ENCODE results near the gene AK5. TPM values are rescaled to one million over a fixed set of nuclear protein-coding genes. Genes with fewer than 3 reads are reported as not detected.

Gene AK5
- total and polyA plus RNA-seq, 12 donors, result 0.25 to 1.7 (median 0.87) TPM

GRCh38 chr1:77548285-77548684, 266.5 kb downstream of the AK5 start:
- ATAC-seq (peak in 5 of 8 donors; percentile 51 to 83 (median 71)), DNase-seq (peak in 1 of 2 donors; percentile 18)
- 45 to 48% methylated on average over 3 of the region's 3 CpGs for WGBS, 2 donors
- H3K27ac ChIP-seq, result no peak overlapping the region
- no peaks in the 10 kb centered on the region for H3K9me3 ChIP-seq
- TF ChIP-seq CTCF (IDR thresholded peaks at IDR 0.05), result no peak
- H3K27me3 ChIP-seq, result no peaks in the 10 kb centered on the region
- no peak overlapping the region for H3K4me3 ChIP-seq
- peaks cover 0 to 19% (median 3%) of the 10 kb centered on the region in 9 donors for H3K4me1 ChIP-seq
- no peaks in the 10 kb centered on the region for H3K36me3 ChIP-seq
- intact Hi-C loops (cut with DNase I), result no loop called here

GRCh38 chr1:77550135-77550534, 268.3 kb downstream of the AK5 start:
- Histone ChIP-seq H3K27me3 (no peaks in the 10 kb centered on the region), H3K36me3 (no peaks in the 10 kb centered on the region), H3K9me3 (no peaks in the 10 kb centered on the region), H3K4me3 (no peak overlapping the region), H3K27ac (no peak overlapping the region), H3K4me1 (peaks cover 0 to 13% (median 3%) of the 10 kb centered on the region in 9 donors)
- 90 to 93% methylated on average over 5 of the region's 5 CpGs for WGBS, 2 donors
- no peak for TF ChIP-seq CTCF (IDR thresholded peaks at IDR 0.05)
- intact Hi-C loops (cut with DNase I), result no loop called here
- DNase-seq, result no peak
- ATAC-seq, result no peak

- 91 to 92% methylated on average over 1 of the region's 1 CpG for WGBS, 2 donors
- intact Hi-C loops (cut with DNase I), result no loop called here
Measured at GRCh38 chr1:77552626-77553025, 270.8 kb downstream of the AK5 start.

GRCh38 chr1:77553568-77554291, 271.9 kb downstream of the AK5 start:
- no peaks in the 10 kb centered on the region for H3K36me3 ChIP-seq
- no peak for TF ChIP-seq CTCF (IDR thresholded peaks at IDR 0.05)
- intact Hi-C loops (cut with DNase I), result no loop called here
- no peaks in the 10 kb centered on the region for H3K4me1 ChIP-seq
- no peak for DNase-seq
- no peak for ATAC-seq
- H3K27ac ChIP-seq, result no peak overlapping the region
- 39 to 47% methylated on average over 9 of the region's 9 CpGs for WGBS, 2 donors
- H3K4me3 ChIP-seq, result no peak overlapping the region
- H3K27me3 ChIP-seq, result no peaks in the 10 kb centered on the region
- H3K9me3 ChIP-seq, result no peaks in the 10 kb centered on the region

More at GRCh38 chr1:77552626-77553025, 270.8 kb downstream of the AK5 start:
- ATAC-seq (no peak), DNase-seq (no peak)
- no peaks in the 10 kb centered on the region for H3K9me3 ChIP-seq
- TF ChIP-seq CTCF (IDR thresholded peaks at IDR 0.05), result no peak
- H3K4me3 ChIP-seq, result no peak overlapping the region
- H3K27me3 ChIP-seq, result no peaks in the 10 kb centered on the region
- no peak overlapping the region for H3K27ac ChIP-seq
- H3K36me3 ChIP-seq, result no peaks in the 10 kb centered on the region
- peaks cover 0 to 7% (median 0%) of the 10 kb centered on the region in 9 donors for H3K4me1 ChIP-seq
